GM23338 (cell line): ENCODE data around the gene ERCC1. TPM values are rescaled to one million over a fixed set of nuclear protein-coding genes. Genes with fewer than 3 reads are reported as not detected.

Source experiments
- ATAC-seq: fragments of 200-7000 bp; cut with Tn5 transposase; 3 replicates; pipeline ENCODE4 v1.9.1; 2020
- DNase-seq: peaks from one replicate; pipeline ENCODE4 v3.0.0-alpha.2; 2015; ENCODE audit warnings: low spot score
- H2AFZ ChIP-seq: fragments of 200-600 bp; sonication (generic); 2 replicates; pipeline ENCODE4 v1.8.0; 2016; ENCODE audit warnings: antibody characterized with exemption, mild to moderate bottlenecking, moderate library complexity
- H3F3A ChIP-seq: fragments of 200-600 bp; sonication (generic); replicated peaks from 2 replicates; pipeline ENCODE4 v1.8.0; 2017; ENCODE audit warnings: antibody characterized with exemption, mixed run types, low read depth
- H3K27ac ChIP-seq: fragments of 200-600 bp; sonication (generic); 2 replicates; pipeline ENCODE4 v1.6.1; 2016; ENCODE audit warnings: low read depth
- H3K27me3 ChIP-seq: fragments of 200-600 bp; sonication (generic); 2 replicates; pipeline ENCODE4 v1.8.0; 2016; ENCODE audit warnings: mild to moderate bottlenecking, mixed run types, moderate library complexity; ENCODE audit not compliant: insufficient read depth
- H3K36me3 ChIP-seq: fragments of 200-600 bp; sonication (generic); 2 replicates; pipeline ENCODE4 v1.8.0; 2016; ENCODE audit warnings: mild to moderate bottlenecking; ENCODE audit not compliant: insufficient read depth
- H3K4me1 ChIP-seq: fragments of 200-600 bp; sonication (generic); 2 replicates; pipeline ENCODE4 v1.8.0; 2016; ENCODE audit warnings: mild to moderate bottlenecking, moderate library complexity; ENCODE audit not compliant: insufficient read depth
- H3K4me2 ChIP-seq: fragments of 200-600 bp; sonication (generic); 2 replicates; pipeline ENCODE4 v1.7.1; 2017; ENCODE audit warnings: mixed run types
- H3K4me3 ChIP-seq: fragments of 200-600 bp; sonication (generic); 2 replicates; pipeline ENCODE4 v1.6.1; 2016; ENCODE audit warnings: mixed run types
- H3K79me2 ChIP-seq: fragments of 200-600 bp; sonication (generic); replicated peaks from 2 replicates; pipeline ENCODE4 v1.8.0; 2017; ENCODE audit warnings: mild to moderate bottlenecking; ENCODE audit not compliant: insufficient read depth
- H3K9me2 ChIP-seq: fragments of 200-600 bp; sonication (generic); 2 replicates; pipeline ENCODE4 v1.8.0; 2017; ENCODE audit not compliant: insufficient read depth
- H4K20me1 ChIP-seq: fragments of 200-600 bp; sonication (generic); replicated peaks from 2 replicates; pipeline ENCODE4 v1.8.0; 2017; ENCODE audit warnings: mild to moderate bottlenecking; ENCODE audit not compliant: insufficient read depth
- H3K27ac Mint-ChIP-seq: 2 replicates; pipeline ENCODE4 v1.8.0; 2020; ENCODE audit warnings: inconsistent platforms, mild to moderate bottlenecking, moderate library complexity, mixed read lengths
- H3K27me3 Mint-ChIP-seq: 3 replicates; pipeline ENCODE4 v1.8.0; 2022; ENCODE audit warnings: low read depth, mild to moderate bottlenecking, moderate library complexity, mixed read lengths, inconsistent platforms; ENCODE audit not compliant: insufficient read depth, poor library complexity
- H3K36me3 Mint-ChIP-seq: 3 replicates; pipeline ENCODE4 v1.8.0; 2021; ENCODE audit warnings: low read depth, mild to moderate bottlenecking, inconsistent platforms, moderate library complexity, mixed read lengths
- H3K4me1 Mint-ChIP-seq: 3 replicates; pipeline ENCODE4 v1.8.0; 2020; ENCODE audit warnings: mild to moderate bottlenecking, inconsistent platforms, mixed read lengths
- H3K4me3 Mint-ChIP-seq: 3 replicates; pipeline ENCODE4 v1.8.0; 2021; ENCODE audit warnings: moderate library complexity, mild to moderate bottlenecking, inconsistent platforms, mixed read lengths
- H3K9me3 Mint-ChIP-seq: 3 replicates; pipeline ENCODE4 v1.8.0; 2020; ENCODE audit warnings: moderate library complexity, mild to moderate bottlenecking, inconsistent platforms, mixed read lengths
- CREB1 ChIP-seq: fragments of 250-450 bp; sonication (Bioruptor Pico); IDR thresholded peaks from 2 replicates; pipeline ENCODE4 v1.5.0; 2020; ENCODE audit warnings: low read depth, mild to moderate bottlenecking, moderate library complexity
- EZH2 ChIP-seq: fragments of 200-600 bp; sonication (generic); IDR thresholded peaks from one replicate; pipeline ENCODE4 v1.8.0; 2017; ENCODE audit warnings: antibody characterized with exemption, mild to moderate bottlenecking, low read depth; ENCODE audit not compliant: unreplicated experiment
- EZH2phosphoT487 ChIP-seq: fragments of 200-600 bp; sonication (generic); IDR thresholded peaks from one replicate; pipeline ENCODE4 v1.8.1; 2018; ENCODE audit warnings: antibody characterized with exemption; ENCODE audit not compliant: unreplicated experiment
- JUNB ChIP-seq: IDR thresholded peaks from one replicate; pipeline ENCODE4 v1.6.1; 2016; ENCODE audit warnings: antibody characterized with exemption; ENCODE audit not compliant: unreplicated experiment
- NANOG ChIP-seq: IDR thresholded peaks from 2 replicates; pipeline ENCODE4 v1.6.1; 2016; ENCODE audit warnings: antibody characterized with exemption, borderline replicate concordance
- STAT1 ChIP-seq: IDR thresholded peaks from one replicate; pipeline ENCODE4 v1.6.1; 2016; ENCODE audit warnings: antibody characterized with exemption; ENCODE audit not compliant: unreplicated experiment
- ZNF114 ChIP-seq: fragments of 250-450 bp; sonication (Bioruptor Pico); IDR thresholded peaks from 2 replicates; pipeline ENCODE4 v1.5.0; 2020; ENCODE audit warnings: mild to moderate bottlenecking, moderate library complexity
- polyA plus RNA-seq: library from polyadenylated mRNA; unstranded; fragments of >200 nt; fragmentation: Nextera tagmentation; extraction: Ambion mirVana; gene quantifications from 2 replicates; pipeline ENCODE4 v1.2.1, GENCODE V29; 2016
- total RNA-seq: library from RNA; depleted of rRNA; stranded (reverse); fragments of >200 nt; shearing (Covaris generic); gene quantifications from 2 replicates; pipeline ENCODE4 v1.2.3, GENCODE V29; 2014
- TF ChIP-seq, protein P1 (sequence below), 2 experiments: fragments of 200-600 bp in 1 of 2; sonication (generic) in 1 of 2; conservative IDR thresholded peaks; 2 replicates each; pipeline versions ENCODE4 v1.5.1 to v1.6.1; 2016 to 2017; ENCODE audit warnings: antibody characterized with exemption in 2 of 2, low read depth in 2 of 2, mild to moderate bottlenecking in 2 of 2, moderate library complexity in 1 of 2
- TF ChIP-seq, protein P2 (sequence below): IDR thresholded peaks from one replicate; pipeline ENCODE4 v1.6.1; 2018; ENCODE audit warnings: antibody characterized with exemption; ENCODE audit not compliant: unreplicated experiment
- TF ChIP-seq, protein P3 (sequence below): fragments of 250-450 bp; sonication (Bioruptor Pico); IDR thresholded peaks from 2 replicates; pipeline ENCODE4 v1.5.0; 2020; ENCODE audit warnings: mild to moderate bottlenecking, moderate library complexity

ERCC1 gene
- total and polyA plus RNA-seq, 2 experiments from 2014 or later = 39.0 to 52.3 TPM

DNA sequence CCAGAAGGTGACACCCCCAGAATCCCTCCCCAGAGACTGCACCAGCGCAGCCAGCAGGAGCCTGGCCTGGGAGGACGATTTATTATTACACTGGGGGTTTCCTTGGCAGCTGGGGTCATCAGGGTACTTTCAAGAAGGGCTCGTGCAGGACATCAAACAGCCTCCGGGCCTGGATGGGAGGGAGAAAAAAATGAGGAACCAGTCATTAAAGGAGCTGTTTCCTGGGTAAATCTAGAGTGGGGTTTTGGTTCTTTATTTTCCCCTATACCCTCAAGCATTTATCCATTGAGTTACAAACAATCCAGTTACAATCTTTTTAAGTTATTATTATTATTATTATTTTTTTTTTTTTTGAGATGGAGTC lies 14.2 kb downstream of the ERCC1 start (continued):
- no peak for TF ChIP-seq CREB1
- no peak for TF ChIP-seq JUNB
- TF ChIP-seq, protein P1, sequence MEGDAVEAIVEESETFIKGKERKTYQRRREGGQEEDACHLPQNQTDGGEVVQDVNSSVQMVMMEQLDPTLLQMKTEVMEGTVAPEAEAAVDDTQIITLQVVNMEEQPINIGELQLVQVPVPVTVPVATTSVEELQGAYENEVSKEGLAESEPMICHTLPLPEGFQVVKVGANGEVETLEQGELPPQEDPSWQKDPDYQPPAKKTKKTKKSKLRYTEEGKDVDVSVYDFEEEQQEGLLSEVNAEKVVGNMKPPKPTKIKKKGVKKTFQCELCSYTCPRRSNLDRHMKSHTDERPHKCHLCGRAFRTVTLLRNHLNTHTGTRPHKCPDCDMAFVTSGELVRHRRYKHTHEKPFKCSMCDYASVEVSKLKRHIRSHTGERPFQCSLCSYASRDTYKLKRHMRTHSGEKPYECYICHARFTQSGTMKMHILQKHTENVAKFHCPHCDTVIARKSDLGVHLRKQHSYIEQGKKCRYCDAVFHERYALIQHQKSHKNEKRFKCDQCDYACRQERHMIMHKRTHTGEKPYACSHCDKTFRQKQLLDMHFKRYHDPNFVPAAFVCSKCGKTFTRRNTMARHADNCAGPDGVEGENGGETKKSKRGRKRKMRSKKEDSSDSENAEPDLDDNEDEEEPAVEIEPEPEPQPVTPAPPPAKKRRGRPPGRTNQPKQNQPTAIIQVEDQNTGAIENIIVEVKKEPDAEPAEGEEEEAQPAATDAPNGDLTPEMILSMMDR (conservative IDR thresholded peaks at IDR 0.05; ENCODE audit: low read depth in 2 of 2) = no peak

DNA sequence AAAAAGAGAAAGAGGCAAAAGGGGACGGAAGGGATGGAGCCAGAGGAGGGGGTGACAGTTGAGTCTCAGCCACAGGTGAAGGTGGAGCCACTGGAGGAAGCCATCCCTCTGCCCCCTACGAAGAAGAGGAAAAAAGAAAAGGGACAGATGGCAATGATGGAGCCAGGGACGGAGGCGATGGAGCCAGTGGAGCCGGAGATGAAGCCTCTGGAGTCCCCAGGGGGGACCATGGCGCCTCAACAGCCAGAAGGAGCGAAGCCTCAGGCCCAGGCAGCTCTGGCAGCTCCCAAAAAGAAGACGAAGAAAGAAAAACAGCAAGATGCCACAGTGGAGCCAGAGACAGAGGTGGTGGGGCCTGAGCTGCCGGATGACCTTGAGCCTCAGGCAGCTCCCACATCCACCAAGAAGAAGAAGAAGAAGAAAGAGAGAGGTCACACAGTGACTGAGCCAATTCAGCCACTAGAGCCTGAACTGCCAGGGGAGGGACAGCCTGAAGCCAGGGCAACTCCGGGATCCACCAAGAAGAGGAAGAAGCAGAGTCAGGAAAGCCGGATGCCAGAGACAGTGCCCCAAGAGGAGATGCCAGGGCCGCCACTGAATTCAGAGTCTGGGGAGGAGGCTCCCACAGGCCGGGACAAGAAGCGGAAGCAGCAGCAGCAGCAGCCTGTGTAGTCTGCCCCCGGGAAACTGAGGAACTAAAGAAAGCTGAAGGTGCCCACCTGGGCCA lies 14.7 kb downstream of the ERCC1 start:
- Mint-ChIP-seq H3K9me3 (no peaks in the 10 kb centered on the region; the same call in 2 of the 3 replicates), H3K27ac (no peak overlapping the region), H3K4me1 (peaks cover 10% of the 10 kb centered on the region; the same call in 2 of the 3 replicates), H3K36me3 (peaks cover 50% of the 10 kb centered on the region), H3K4me3 (no peak overlapping the region; the same call in 2 of the 3 replicates), H3K27me3 (peaks cover 26% of the 10 kb centered on the region)
- DNase-seq = no peak
- no peaks in the 10 kb centered on the region for H3K36me3 ChIP-seq
- no peak for ATAC-seq
- H3F3A ChIP-seq = 0 out of 2 replicates have a peak, but pooled peaks cover 16% of the 10 kb centered on the region
- TF ChIP-seq EZH2 = no peak
- TF ChIP-seq, protein P2, sequence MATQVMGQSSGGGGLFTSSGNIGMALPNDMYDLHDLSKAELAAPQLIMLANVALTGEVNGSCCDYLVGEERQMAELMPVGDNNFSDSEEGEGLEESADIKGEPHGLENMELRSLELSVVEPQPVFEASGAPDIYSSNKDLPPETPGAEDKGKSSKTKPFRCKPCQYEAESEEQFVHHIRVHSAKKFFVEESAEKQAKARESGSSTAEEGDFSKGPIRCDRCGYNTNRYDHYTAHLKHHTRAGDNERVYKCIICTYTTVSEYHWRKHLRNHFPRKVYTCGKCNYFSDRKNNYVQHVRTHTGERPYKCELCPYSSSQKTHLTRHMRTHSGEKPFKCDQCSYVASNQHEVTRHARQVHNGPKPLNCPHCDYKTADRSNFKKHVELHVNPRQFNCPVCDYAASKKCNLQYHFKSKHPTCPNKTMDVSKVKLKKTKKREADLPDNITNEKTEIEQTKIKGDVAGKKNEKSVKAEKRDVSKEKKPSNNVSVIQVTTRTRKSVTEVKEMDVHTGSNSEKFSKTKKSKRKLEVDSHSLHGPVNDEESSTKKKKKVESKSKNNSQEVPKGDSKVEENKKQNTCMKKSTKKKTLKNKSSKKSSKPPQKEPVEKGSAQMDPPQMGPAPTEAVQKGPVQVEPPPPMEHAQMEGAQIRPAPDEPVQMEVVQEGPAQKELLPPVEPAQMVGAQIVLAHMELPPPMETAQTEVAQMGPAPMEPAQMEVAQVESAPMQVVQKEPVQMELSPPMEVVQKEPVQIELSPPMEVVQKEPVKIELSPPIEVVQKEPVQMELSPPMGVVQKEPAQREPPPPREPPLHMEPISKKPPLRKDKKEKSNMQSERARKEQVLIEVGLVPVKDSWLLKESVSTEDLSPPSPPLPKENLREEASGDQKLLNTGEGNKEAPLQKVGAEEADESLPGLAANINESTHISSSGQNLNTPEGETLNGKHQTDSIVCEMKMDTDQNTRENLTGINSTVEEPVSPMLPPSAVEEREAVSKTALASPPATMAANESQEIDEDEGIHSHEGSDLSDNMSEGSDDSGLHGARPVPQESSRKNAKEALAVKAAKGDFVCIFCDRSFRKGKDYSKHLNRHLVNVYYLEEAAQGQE = no peak
- no peak for TF ChIP-seq JUNB
- no peak for TF ChIP-seq EZH2phosphoT487
- TF ChIP-seq, protein P3, sequence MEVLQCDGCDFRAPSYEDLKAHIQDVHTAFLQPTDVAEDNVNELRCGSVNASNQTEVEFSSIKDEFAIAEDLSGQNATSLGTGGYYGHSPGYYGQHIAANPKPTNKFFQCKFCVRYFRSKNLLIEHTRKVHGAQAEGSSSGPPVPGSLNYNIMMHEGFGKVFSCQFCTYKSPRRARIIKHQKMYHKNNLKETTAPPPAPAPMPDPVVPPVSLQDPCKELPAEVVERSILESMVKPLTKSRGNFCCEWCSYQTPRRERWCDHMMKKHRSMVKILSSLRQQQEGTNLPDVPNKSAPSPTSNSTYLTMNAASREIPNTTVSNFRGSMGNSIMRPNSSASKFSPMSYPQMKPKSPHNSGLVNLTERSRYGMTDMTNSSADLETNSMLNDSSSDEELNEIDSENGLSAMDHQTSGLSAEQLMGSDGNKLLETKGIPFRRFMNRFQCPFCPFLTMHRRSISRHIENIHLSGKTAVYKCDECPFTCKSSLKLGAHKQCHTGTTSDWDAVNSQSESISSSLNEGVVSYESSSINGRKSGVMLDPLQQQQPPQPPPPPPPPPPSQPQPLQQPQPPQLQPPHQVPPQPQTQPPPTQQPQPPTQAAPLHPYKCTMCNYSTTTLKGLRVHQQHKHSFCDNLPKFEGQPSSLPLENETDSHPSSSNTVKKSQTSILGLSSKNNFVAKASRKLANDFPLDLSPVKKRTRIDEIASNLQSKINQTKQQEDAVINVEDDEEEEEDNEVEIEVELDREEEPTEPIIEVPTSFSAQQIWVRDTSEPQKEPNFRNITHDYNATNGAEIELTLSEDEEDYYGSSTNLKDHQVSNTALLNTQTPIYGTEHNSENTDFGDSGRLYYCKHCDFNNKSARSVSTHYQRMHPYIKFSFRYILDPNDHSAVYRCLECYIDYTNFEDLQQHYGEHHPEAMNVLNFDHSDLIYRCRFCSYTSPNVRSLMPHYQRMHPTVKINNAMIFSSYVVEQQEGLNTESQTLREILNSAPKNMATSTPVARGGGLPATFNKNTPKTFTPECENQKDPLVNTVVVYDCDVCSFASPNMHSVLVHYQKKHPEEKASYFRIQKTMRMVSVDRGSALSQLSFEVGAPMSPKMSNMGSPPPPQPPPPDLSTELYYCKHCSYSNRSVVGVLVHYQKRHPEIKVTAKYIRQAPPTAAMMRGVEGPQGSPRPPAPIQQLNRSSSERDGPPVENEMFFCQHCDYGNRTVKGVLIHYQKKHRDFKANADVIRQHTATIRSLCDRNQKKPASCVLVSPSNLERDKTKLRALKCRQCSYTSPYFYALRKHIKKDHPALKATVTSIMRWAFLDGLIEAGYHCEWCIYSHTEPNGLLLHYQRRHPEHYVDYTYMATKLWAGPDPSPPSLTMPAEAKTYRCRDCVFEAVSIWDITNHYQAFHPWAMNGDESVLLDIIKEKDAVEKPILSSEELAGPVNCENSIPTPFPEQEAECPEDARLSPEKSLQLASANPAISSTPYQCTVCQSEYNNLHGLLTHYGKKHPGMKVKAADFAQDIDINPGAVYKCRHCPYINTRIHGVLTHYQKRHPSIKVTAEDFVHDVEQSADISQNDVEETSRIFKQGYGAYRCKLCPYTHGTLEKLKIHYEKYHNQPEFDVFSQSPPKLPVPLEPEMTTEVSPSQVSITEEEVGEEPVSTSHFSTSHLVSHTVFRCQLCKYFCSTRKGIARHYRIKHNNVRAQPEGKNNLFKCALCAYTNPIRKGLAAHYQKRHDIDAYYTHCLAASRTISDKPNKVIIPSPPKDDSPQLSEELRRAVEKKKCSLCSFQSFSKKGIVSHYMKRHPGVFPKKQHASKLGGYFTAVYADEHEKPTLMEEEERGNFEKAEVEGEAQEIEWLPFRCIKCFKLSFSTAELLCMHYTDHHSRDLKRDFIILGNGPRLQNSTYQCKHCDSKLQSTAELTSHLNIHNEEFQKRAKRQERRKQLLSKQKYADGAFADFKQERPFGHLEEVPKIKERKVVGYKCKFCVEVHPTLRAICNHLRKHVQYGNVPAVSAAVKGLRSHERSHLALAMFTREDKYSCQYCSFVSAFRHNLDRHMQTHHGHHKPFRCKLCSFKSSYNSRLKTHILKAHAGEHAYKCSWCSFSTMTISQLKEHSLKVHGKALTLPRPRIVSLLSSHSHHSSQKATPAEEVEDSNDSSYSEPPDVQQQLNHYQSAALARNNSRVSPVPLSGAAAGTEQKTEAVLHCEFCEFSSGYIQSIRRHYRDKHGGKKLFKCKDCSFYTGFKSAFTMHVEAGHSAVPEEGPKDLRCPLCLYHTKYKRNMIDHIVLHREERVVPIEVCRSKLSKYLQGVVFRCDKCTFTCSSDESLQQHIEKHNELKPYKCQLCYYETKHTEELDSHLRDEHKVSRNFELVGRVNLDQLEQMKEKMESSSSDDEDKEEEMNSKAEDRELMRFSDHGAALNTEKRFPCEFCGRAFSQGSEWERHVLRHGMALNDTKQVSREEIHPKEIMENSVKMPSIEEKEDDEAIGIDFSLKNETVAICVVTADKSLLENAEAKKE (CRISPR knock-in tag) = no peak
- TF ChIP-seq STAT1 = no peak
- no peak for TF ChIP-seq NANOG
- TF ChIP-seq ZNF114 (CRISPR knock-in tag) = no peak
- H3K79me2 ChIP-seq = peaks cover 13% of the 10 kb centered on the region
- H3K4me2 ChIP-seq = no peak overlapping the region
- no peak overlapping the region for H3K4me3 ChIP-seq
- H2AFZ ChIP-seq = no peak overlapping the region
- H3K27me3 ChIP-seq = 0 out of 2 replicates have a peak, but pooled peaks cover 1% of the 10 kb centered on the region
- no peak overlapping the region for H3K27ac ChIP-seq
- no peaks in the 10 kb centered on the region for H3K9me2 ChIP-seq
- no peaks in the 10 kb centered on the region; the same call in 1 of the 2 replicates for H4K20me1 ChIP-seq
- peaks cover 6% of the 10 kb centered on the region for H3K4me1 ChIP-seq
